ENCODE measurements around the gene PKNOX2. TPM values are rescaled to one million over a fixed set of nuclear protein-coding genes. Genes with fewer than 3 reads are reported as not detected.

The PKNOX2 gene
- total and polyA plus RNA-seq, 2 of the 8 experiments (the other 6 are each of a cell fraction or from before 2014, with no cell fraction given) = 2.0 TPM

GRCh38 chr11:125251956-125252355 is 87.4 kb downstream of the PKNOX2 start (continued):
- TF ChIP-seq CHD7 (IDR thresholded peaks at IDR 0.05; ENCODE audit: insufficient replicate concordance, low read length) (no peak), KDM4A (IDR thresholded peaks at IDR 0.05; ENCODE audit: low read depth, low read length, severe bottlenecking) (no peak), RBBP5 (IDR thresholded peaks at IDR 0.05; ENCODE audit: borderline replicate concordance, low read depth, low read length) (no peak), SIRT6 (IDR thresholded peaks at IDR 0.05; ENCODE audit: low read length) (no peak), CTBP2 (IDR thresholded peaks at IDR 0.05; ENCODE audit: borderline replicate concordance, insufficient read depth, insufficient read length, low read length) (no peak), JUN (IDR thresholded peaks at IDR 0.05; ENCODE audit: low read depth, low read length) (no peak), PHF8 (conservative IDR thresholded peaks at IDR 0.05; ENCODE audit: low read depth, low read length) (no peak), TAF7 (optimal IDR thresholded peaks at IDR 0.05; ENCODE audit: borderline replicate concordance, low read depth, low read length) (no peak), NRF1 (IDR thresholded peaks at IDR 0.05; ENCODE audit: low read depth, low read length) (no peak), HDAC2 (IDR thresholded peaks at IDR 0.05; ENCODE audit: borderline replicate concordance in 1 of 2, low read depth in 2 of 2, low read length in 2 of 2) (no peak), EGR1 (IDR thresholded peaks at IDR 0.05; ENCODE audit: borderline replicate concordance, low read depth, low read length) (no peak)

All from H1 (cell line).